ENCODE results near the gene PTPRE. TPM values are rescaled to one million over a fixed set of nuclear protein-coding genes. Genes with fewer than 3 reads are reported as not detected.

The PTPRE gene
- polyA plus RNA-seq, 1 donor (not counting 4 experiments of a cell fraction or from before 2014, with no cell fraction given), result 15.1 TPM

DNA sequence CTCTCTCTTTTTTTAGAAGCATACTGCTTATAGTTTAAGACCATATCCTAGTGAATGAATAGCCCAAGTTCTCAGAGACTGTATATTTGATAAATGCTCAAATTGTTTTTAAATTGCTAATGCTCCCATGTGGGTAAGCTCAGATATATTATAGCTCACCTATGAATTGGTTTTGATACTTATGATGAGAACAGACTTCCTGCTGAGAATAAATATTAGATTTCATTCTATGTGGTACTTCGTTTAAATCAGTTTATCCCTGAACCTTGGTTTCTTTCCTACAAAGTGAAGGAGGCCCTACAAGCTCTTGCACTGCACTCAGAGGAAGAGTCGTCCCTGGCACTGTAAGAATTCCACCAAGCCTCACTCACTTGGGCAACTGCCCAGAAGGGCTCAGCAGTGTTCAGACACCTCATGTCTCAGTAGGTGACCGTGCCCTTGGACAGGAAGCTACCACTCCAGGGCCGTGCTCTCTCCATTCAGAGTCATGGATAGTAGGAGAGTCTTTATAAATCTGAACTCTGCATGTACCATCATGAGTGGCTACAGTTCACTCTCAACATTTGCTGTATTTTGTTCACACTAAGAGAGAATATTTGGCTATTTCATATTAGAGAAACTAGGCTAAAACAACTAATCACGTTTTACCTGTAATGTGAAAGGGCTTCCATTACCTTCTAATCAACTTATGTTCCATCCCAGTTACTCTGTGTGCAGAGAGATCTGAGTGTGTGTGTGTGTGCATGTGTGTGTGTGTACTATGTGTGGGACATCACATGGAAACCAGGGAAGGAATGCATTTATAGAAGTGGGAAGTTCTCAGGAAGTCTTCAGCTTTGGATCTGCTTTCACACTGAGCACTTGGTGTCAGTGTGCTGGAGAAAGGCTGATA, 93.8 kb downstream of the PTPRE start:
- FAIRE-seq (no peak), DNase-seq (ENCODE audit: low read depth, low spot score) (no peak)
- no peaks in the 10 kb centered on the region for H3K4me1 ChIP-seq (ENCODE audit: control insufficient read depth, extremely low read depth, insufficient read depth, low read length)
- H3K79me2 ChIP-seq (ENCODE audit: control insufficient read depth, insufficient read depth, low read length), result no peaks in the 10 kb centered on the region
- H3K27me3 ChIP-seq (ENCODE audit: control insufficient read depth, extremely low read depth, insufficient read depth, low read length), result peaks cover 19% of the 10 kb centered on the region
- no peaks in the 10 kb centered on the region for H3K9me1 ChIP-seq (ENCODE audit: control insufficient read depth, extremely low read depth, insufficient read depth, low read length)
- no peak overlapping the region for H3K4me3 ChIP-seq (ENCODE audit: control insufficient read depth in 2 of 3, extremely low read depth in 1 of 3, insufficient read depth in 2 of 3, low read depth in 1 of 3, low read length in 3 of 3)
- no peaks in the 10 kb centered on the region for H3K36me3 ChIP-seq (ENCODE audit: control insufficient read depth in 2 of 2, extremely low read depth in 1 of 2, insufficient read depth in 2 of 2, low read length in 2 of 2)
- no peak overlapping the region for H2AFZ ChIP-seq (ENCODE audit: control insufficient read depth, low read length)
- dilution Hi-C loops (cut with MboI; ENCODE audit: extremely low pct_ligation_motif_present, low sequenced_read_pairs), result no loop called here
- H4K20me1 ChIP-seq (ENCODE audit: control insufficient read depth, extremely low read depth, insufficient read depth, low read length), result no peaks in the 10 kb centered on the region
- no peak overlapping the region for H3K9ac ChIP-seq (ENCODE audit: control insufficient read depth, extremely low read depth, insufficient read depth, low read length)
- H3K9me3 ChIP-seq (ENCODE audit: control insufficient read depth, low read depth, low read length), result no peaks in the 10 kb centered on the region
- H3K27ac ChIP-seq (ENCODE audit: control insufficient read depth, insufficient read depth, low read length), result no peak overlapping the region
- H3K4me2 ChIP-seq (ENCODE audit: control insufficient read depth, extremely low read depth, insufficient read depth, low read depth, low read length), result no peak overlapping the region
- no peak for TF ChIP-seq EZH2 (IDR thresholded peaks at IDR 0.05; ENCODE audit: low read length)
- TF ChIP-seq, protein P1, sequence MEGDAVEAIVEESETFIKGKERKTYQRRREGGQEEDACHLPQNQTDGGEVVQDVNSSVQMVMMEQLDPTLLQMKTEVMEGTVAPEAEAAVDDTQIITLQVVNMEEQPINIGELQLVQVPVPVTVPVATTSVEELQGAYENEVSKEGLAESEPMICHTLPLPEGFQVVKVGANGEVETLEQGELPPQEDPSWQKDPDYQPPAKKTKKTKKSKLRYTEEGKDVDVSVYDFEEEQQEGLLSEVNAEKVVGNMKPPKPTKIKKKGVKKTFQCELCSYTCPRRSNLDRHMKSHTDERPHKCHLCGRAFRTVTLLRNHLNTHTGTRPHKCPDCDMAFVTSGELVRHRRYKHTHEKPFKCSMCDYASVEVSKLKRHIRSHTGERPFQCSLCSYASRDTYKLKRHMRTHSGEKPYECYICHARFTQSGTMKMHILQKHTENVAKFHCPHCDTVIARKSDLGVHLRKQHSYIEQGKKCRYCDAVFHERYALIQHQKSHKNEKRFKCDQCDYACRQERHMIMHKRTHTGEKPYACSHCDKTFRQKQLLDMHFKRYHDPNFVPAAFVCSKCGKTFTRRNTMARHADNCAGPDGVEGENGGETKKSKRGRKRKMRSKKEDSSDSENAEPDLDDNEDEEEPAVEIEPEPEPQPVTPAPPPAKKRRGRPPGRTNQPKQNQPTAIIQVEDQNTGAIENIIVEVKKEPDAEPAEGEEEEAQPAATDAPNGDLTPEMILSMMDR (optimal IDR thresholded peaks at IDR 0.05 in 1 of 3, IDR thresholded peaks at IDR 0.05 in 1 of 3, conservative IDR thresholded peaks at IDR 0.05 in 1 of 3; ENCODE audit: extremely low read depth in 1 of 3, insufficient read depth in 2 of 3, low read length in 3 of 3), result no peak

DNA sequence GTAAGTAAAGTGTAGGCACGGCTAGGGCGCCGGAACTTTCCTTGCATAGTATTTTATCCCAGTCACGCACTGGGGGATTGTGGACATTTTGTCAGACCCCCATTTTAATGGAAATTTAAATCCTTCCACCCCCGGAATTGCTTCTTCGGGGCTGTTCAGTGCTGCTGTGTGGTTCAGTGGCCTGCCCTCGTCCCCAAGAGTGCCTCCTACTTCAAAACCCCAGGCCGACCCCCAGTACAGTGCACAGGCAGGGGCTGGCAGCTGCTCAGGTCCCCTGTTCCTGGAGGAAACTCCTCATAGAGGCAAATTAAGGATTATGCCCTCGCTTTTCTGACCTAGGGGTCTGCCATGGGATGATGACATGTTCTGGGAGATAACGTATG, 94.5 kb downstream of the PTPRE start:
- H3K9me1 ChIP-seq (ENCODE audit: control insufficient read depth, extremely low read depth, insufficient read depth, low read length), result no peaks in the 10 kb centered on the region
- no peaks in the 10 kb centered on the region for H3K79me2 ChIP-seq (ENCODE audit: control insufficient read depth, insufficient read depth, low read length)
- no peak overlapping the region for H3K27ac ChIP-seq (ENCODE audit: control insufficient read depth, insufficient read depth, low read length)
- no peak overlapping the region for H3K4me2 ChIP-seq (ENCODE audit: control insufficient read depth, extremely low read depth, insufficient read depth, low read depth, low read length)
- DNase-seq (ENCODE audit: low read depth, low spot score) (no peak), FAIRE-seq (no peak)
- H3K4me3 ChIP-seq (ENCODE audit: control insufficient read depth in 2 of 3, extremely low read depth in 1 of 3, insufficient read depth in 2 of 3, low read depth in 1 of 3, low read length in 3 of 3), result no peak overlapping the region
- no peak overlapping the region for H3K9ac ChIP-seq (ENCODE audit: control insufficient read depth, extremely low read depth, insufficient read depth, low read length)
- dilution Hi-C loops (cut with MboI; ENCODE audit: extremely low pct_ligation_motif_present, low sequenced_read_pairs), result no loop called here
- no peaks in the 10 kb centered on the region for H3K4me1 ChIP-seq (ENCODE audit: control insufficient read depth, extremely low read depth, insufficient read depth, low read length)
- no peaks in the 10 kb centered on the region for H3K36me3 ChIP-seq (ENCODE audit: control insufficient read depth in 2 of 2, extremely low read depth in 1 of 2, insufficient read depth in 2 of 2, low read length in 2 of 2)
- no peaks in the 10 kb centered on the region for H3K9me3 ChIP-seq (ENCODE audit: control insufficient read depth, low read depth, low read length)
- no peak overlapping the region for H2AFZ ChIP-seq (ENCODE audit: control insufficient read depth, low read length)
- H4K20me1 ChIP-seq (ENCODE audit: control insufficient read depth, extremely low read depth, insufficient read depth, low read length), result no peaks in the 10 kb centered on the region
- H3K27me3 ChIP-seq (ENCODE audit: control insufficient read depth, extremely low read depth, insufficient read depth, low read length), result peaks cover 23% of the 10 kb centered on the region
- TF ChIP-seq EZH2 (IDR thresholded peaks at IDR 0.05; ENCODE audit: low read length), result no peak

All from keratinocyte (primary cell).